HG03442 (cell line): ENCODE data around the gene GJB4.
"Not testable (repeated sequence)": the region's sequence is repeated elsewhere in the genome, so short reads cannot be mapped to it uniquely, and the experiment has no call there.

Experiments
- ATAC-seq: cut with Tn5 transposase; IDR thresholded peaks from one replicate; pipeline ENCODE4 v1.9.1; 2021; ENCODE audit warnings: mild to moderate bottlenecking, moderate library complexity; ENCODE audit not compliant: unreplicated experiment

Gene GJB4

GRCh38 chr1:34759503-34760357 lies at the start of gene GJB4:
Gene GJB4 (plus strand): TSS chr1:34759740. CDS start chr1:34761255, 1,515 bp downstream.
- ATAC-seq, result no peak

- ATAC-seq, result no peak
Observed at GRCh38 chr1:34710812-34711211, 48.7 kb upstream of the GJB4 start.

- ATAC-seq, result no peak
Observed at GRCh38 chr1:34711485-34711884, 48.1 kb upstream of the GJB4 start.

GRCh38 chr1:34712007-34712688 lies 47.4 kb upstream of the GJB4 start:
- no peak for ATAC-seq

GRCh38 chr1:34713443-34713842 lies 46.1 kb upstream of the GJB4 start:
- ATAC-seq, result no peak

- ATAC-seq, result no peak
Observed at GRCh38 chr1:34714386-34714785, 45.2 kb upstream of the GJB4 start.

- no peak for ATAC-seq
Observed at GRCh38 chr1:34715139-34715538, 44.4 kb upstream of the GJB4 start.

- no peak for ATAC-seq
Observed at GRCh38 chr1:34721241-34721640, 38.3 kb upstream of the GJB4 start.

- no peak for ATAC-seq
Observed at GRCh38 chr1:34721646-34722355, 37.7 kb upstream of the GJB4 start.

- no peak for ATAC-seq
Observed at GRCh38 chr1:34726861-34727260, 32.7 kb upstream of the GJB4 start.

- ATAC-seq, result no peak
Observed at GRCh38 chr1:34730485-34730884, 29.1 kb upstream of the GJB4 start.

GRCh38 chr1:34732831-34733230 lies 26.7 kb upstream of the GJB4 start:
- ATAC-seq, result not testable (repeated sequence)

GRCh38 chr1:34736692-34737091 lies 22.8 kb upstream of the GJB4 start:
- ATAC-seq, result no peak

GRCh38 chr1:34737236-34737635 lies 22.3 kb upstream of the GJB4 start:
- ATAC-seq, result not testable (repeated sequence)

- no peak for ATAC-seq
Observed at GRCh38 chr1:34739613-34740012, 19.9 kb upstream of the GJB4 start.

- ATAC-seq, result no peak
Observed at GRCh38 chr1:34740161-34740868, 19.2 kb upstream of the GJB4 start.

GRCh38 chr1:34742667-34743270 lies 16.8 kb upstream of the GJB4 start:
- ATAC-seq, result no peak

GRCh38 chr1:34743775-34744174 lies 15.8 kb upstream of the GJB4 start:
- ATAC-seq, result no peak

GRCh38 chr1:34744851-34745250 lies 14.7 kb upstream of the GJB4 start:
- no peak for ATAC-seq

GRCh38 chr1:34745666-34746065 lies 13.9 kb upstream of the GJB4 start:
- ATAC-seq, result no peak

- no peak for ATAC-seq
Observed at GRCh38 chr1:34746101-34746500, 13.4 kb upstream of the GJB4 start.
